NCI-H2227 (cell line): Measurements from ENCODE around the gene TNFRSF13B.

Source experiments
- DNase-seq: peaks from one replicate; lab custom pipeline; 2025; ENCODE audit not compliant: unreplicated experiment; lab: John Stamatoyannopoulos, UW

TNFRSF13B gene

GRCh38 chr17:16939208-16939576, 32.7 kb downstream of the TNFRSF13B start:
- no peak for DNase-seq

- DNase-seq = no peak
Observed at GRCh38 chr17:16938496-16939207, 33.3 kb downstream of the TNFRSF13B start.

- DNase-seq = no peak
Observed at GRCh38 chr17:16938031-16938430, 33.9 kb downstream of the TNFRSF13B start.

- no peak for DNase-seq
Observed at GRCh38 chr17:16937431-16937830, 34.5 kb downstream of the TNFRSF13B start.

- DNase-seq = no peak
Observed at GRCh38 chr17:16936536-16937310, 35.2 kb downstream of the TNFRSF13B start.

GRCh38 chr17:16935786-16936185, 36.1 kb downstream of the TNFRSF13B start:
- no peak for DNase-seq

GRCh38 chr17:16935241-16935663, 36.7 kb downstream of the TNFRSF13B start:
- no peak for DNase-seq

- DNase-seq = no peak
Observed at GRCh38 chr17:16934836-16935235, 37.1 kb downstream of the TNFRSF13B start.

- no peak for DNase-seq
Observed at GRCh38 chr17:16934133-16934795, 37.7 kb downstream of the TNFRSF13B start.

GRCh38 chr17:16933317-16934132, 38.4 kb downstream of the TNFRSF13B start:
- DNase-seq = no peak

GRCh38 chr17:16932611-16933010, 39.3 kb downstream of the TNFRSF13B start:
- DNase-seq = no peak

- no peak for DNase-seq
Observed at GRCh38 chr17:16932156-16932555, 39.8 kb downstream of the TNFRSF13B start.

- no peak for DNase-seq
Observed at GRCh38 chr17:16931318-16932060, 40.4 kb downstream of the TNFRSF13B start.

GRCh38 chr17:16930571-16931317, 41.2 kb downstream of the TNFRSF13B start:
- DNase-seq = no peak

- no peak for DNase-seq
Observed at GRCh38 chr17:16929757-16930520, 42.0 kb downstream of the TNFRSF13B start.

GRCh38 chr17:16929035-16929680, 42.8 kb downstream of the TNFRSF13B start:
- no peak for DNase-seq

- DNase-seq = no peak
Observed at GRCh38 chr17:16928406-16929034, 43.4 kb downstream of the TNFRSF13B start.
